HEK293 (cell line): ENCODE data around the gene RIGI.
A peak's percentile ranks its signal among the peaks of the same experiment; 100 is the strongest.

ENCODE experiments used
- CTCF ChIA-PET: fragments of 350-600 bp; formaldehyde crosslinking; extraction: SDS; loops from one replicate; lab custom pipeline; 2021; ENCODE audit warnings: antibody characterized with exemption; lab: Yijun Ruan, JAX
- POLR2A ChIA-PET: fragments of 300-600 bp; formaldehyde crosslinking; extraction: SDS; loops from one replicate; lab custom pipeline; 2020; ENCODE audit warnings: antibody characterized with exemption, inconsistent platforms; lab: Yijun Ruan, JAX
- H3K27ac ChIP-seq: fragments of 200-500 bp; sonication (Bioruptor generic); 2 replicates; pipeline ENCODE4 v1.5.1; 2014; ENCODE audit warnings: low read depth, low read length, control low read depth, inconsistent platforms; ENCODE audit errors: extremely low read depth
- H3K36me3 ChIP-seq, 2 experiments: fragments of 200-500 bp in 1 of 2; sonication (Bioruptor generic) in 1 of 2; 1 replicate in 1 of 2; 2 replicates in 1 of 2; pipeline ENCODE4 v1.5.1; 2014 to 2017; ENCODE audit warnings: inconsistent platforms in 2 of 2, low read length in 2 of 2; ENCODE audit not compliant: control insufficient read depth in 2 of 2, insufficient read depth in 1 of 2
- H3K4me1 ChIP-seq: fragments of 200-500 bp; sonication (Bioruptor generic); 2 replicates; pipeline ENCODE4 v1.5.1; 2014; ENCODE audit warnings: mild to moderate bottlenecking, low read length, inconsistent platforms; ENCODE audit not compliant: control insufficient read depth, insufficient read depth
- H3K4me3 ChIP-seq: 2 replicates; pipeline ENCODE4 v1.5.1; 2011; ENCODE audit warnings: low read depth, mild to moderate bottlenecking, control low read depth, low read length, moderate library complexity
- H3K9me3 ChIP-seq: fragments of 200-500 bp; sonication (Bioruptor generic); 2 replicates; pipeline ENCODE4 v1.5.1; 2014; ENCODE audit warnings: low read depth, low read length, inconsistent platforms; ENCODE audit not compliant: control insufficient read depth, insufficient read depth
- GLI4 ChIP-seq: fragments of 450-650 bp; formaldehyde crosslinking; IDR thresholded peaks from 2 replicates; pipeline ENCODE4 v1.5.1; 2016; ENCODE audit warnings: missing biosample characterization, missing genetic modification characterization
- GLIS1 ChIP-seq: fragments of 450-650 bp; formaldehyde crosslinking; IDR thresholded peaks from 2 replicates; pipeline ENCODE4 v1.5.1; 2016; ENCODE audit warnings: missing biosample characterization, missing genetic modification characterization
- IKZF3 ChIP-seq: fragments of 450-650 bp; IDR thresholded peaks from 2 replicates; pipeline ENCODE4 v1.5.0; 2018; ENCODE audit warnings: missing biosample characterization, mild to moderate bottlenecking, missing genetic modification characterization, moderate library complexity
- PRDM10 ChIP-seq: fragments of 450-650 bp; formaldehyde crosslinking; IDR thresholded peaks from 2 replicates; pipeline ENCODE4 v1.5.1; 2016; ENCODE audit warnings: missing biosample characterization, missing genetic modification characterization
- SCRT1 ChIP-seq: fragments of 450-650 bp; formaldehyde crosslinking; IDR thresholded peaks from 2 replicates; pipeline ENCODE4 v1.5.1; 2016; ENCODE audit warnings: missing biosample characterization, missing genetic modification characterization, borderline replicate concordance
- SP7 ChIP-seq: fragments of 450-650 bp; formaldehyde crosslinking; IDR thresholded peaks from 2 replicates; pipeline ENCODE4 v1.5.1; 2016; ENCODE audit warnings: missing biosample characterization, missing genetic modification characterization
- TCF7L2 ChIP-seq: IDR thresholded peaks from 2 replicates; pipeline ENCODE4 v1.6.1; 2011; ENCODE audit warnings: low read depth, mild to moderate bottlenecking, inconsistent platforms, low read length, moderate library complexity, borderline replicate concordance
- TSHZ1 ChIP-seq: fragments of 450-650 bp; formaldehyde crosslinking; IDR thresholded peaks from 2 replicates; pipeline ENCODE4 v1.5.1; 2016; ENCODE audit warnings: missing biosample characterization, missing genetic modification characterization, borderline replicate concordance
- YY1 ChIP-seq: fragments of 450-650 bp; formaldehyde crosslinking; IDR thresholded peaks from 2 replicates; pipeline ENCODE4 v1.5.1; 2018; ENCODE audit warnings: missing biosample characterization, missing genetic modification characterization
- ZEB2 ChIP-seq: fragments of 450-650 bp; formaldehyde crosslinking; IDR thresholded peaks from 2 replicates; pipeline ENCODE4 v1.5.1; 2016; ENCODE audit warnings: missing biosample characterization, missing genetic modification characterization
- ZFP41 ChIP-seq: fragments of 450-650 bp; formaldehyde crosslinking; IDR thresholded peaks from 2 replicates; pipeline ENCODE4 v1.5.1; 2016; ENCODE audit warnings: missing biosample characterization, missing genetic modification characterization, borderline replicate concordance
- ZNF140 ChIP-seq: fragments of 450-650 bp; formaldehyde crosslinking; IDR thresholded peaks from 2 replicates; pipeline ENCODE4 v1.5.1; 2016; ENCODE audit warnings: missing biosample characterization, missing genetic modification characterization
- ZNF155 ChIP-seq: fragments of 450-650 bp; formaldehyde crosslinking; IDR thresholded peaks from 2 replicates; pipeline ENCODE4 v1.5.1; 2016; ENCODE audit warnings: missing biosample characterization, missing genetic modification characterization
- ZNF223 ChIP-seq: fragments of 450-650 bp; formaldehyde crosslinking; IDR thresholded peaks from 2 replicates; pipeline ENCODE4 v1.5.1; 2016; ENCODE audit warnings: missing biosample characterization, missing genetic modification characterization
- ZNF366 ChIP-seq: fragments of 450-650 bp; formaldehyde crosslinking; conservative IDR thresholded peaks from 2 replicates; pipeline ENCODE4 v1.5.1; 2016; ENCODE audit warnings: missing biosample characterization, missing genetic modification characterization
- ZNF37A ChIP-seq: fragments of 450-650 bp; IDR thresholded peaks from 2 replicates; pipeline ENCODE4 v1.5.1; 2018; ENCODE audit warnings: missing biosample characterization, missing genetic modification characterization
- ZNF449 ChIP-seq: fragments of 450-650 bp; formaldehyde crosslinking; IDR thresholded peaks from 2 replicates; pipeline ENCODE4 v1.5.1; 2017; ENCODE audit warnings: missing biosample characterization, mild to moderate bottlenecking, missing genetic modification characterization, moderate library complexity
- ZNF561 ChIP-seq: fragments of 450-650 bp; IDR thresholded peaks from 2 replicates; pipeline ENCODE4 v1.5.1; 2018; ENCODE audit warnings: missing biosample characterization, missing genetic modification characterization, borderline replicate concordance
- ZNF623 ChIP-seq: fragments of 450-650 bp; formaldehyde crosslinking; IDR thresholded peaks from 2 replicates; pipeline ENCODE4 v1.5.1; 2016; ENCODE audit warnings: missing biosample characterization, missing genetic modification characterization
- ZNF670 ChIP-seq: fragments of 450-650 bp; formaldehyde crosslinking; IDR thresholded peaks from 2 replicates; pipeline ENCODE4 v1.5.1; 2016; ENCODE audit warnings: missing biosample characterization, missing genetic modification characterization, low read depth
- ZNF776 ChIP-seq: fragments of 450-650 bp; formaldehyde crosslinking; IDR thresholded peaks from 2 replicates; pipeline ENCODE4 v1.5.0; 2017; ENCODE audit warnings: missing biosample characterization, missing genetic modification characterization, borderline replicate concordance
- TF ChIP-seq, protein P1 (sequence below): fragments of 450-650 bp; formaldehyde crosslinking; IDR thresholded peaks from 2 replicates; pipeline ENCODE4 v1.5.1; 2016; ENCODE audit warnings: missing biosample characterization, missing genetic modification characterization
- TF ChIP-seq, protein P2 (sequence below): fragments of 450-650 bp; formaldehyde crosslinking; IDR thresholded peaks from 2 replicates; pipeline ENCODE4 v1.5.1; 2017; ENCODE audit warnings: missing biosample characterization, missing genetic modification characterization

Gene RIGI

GRCh38 chr9:32526041-32526706 lies at the start of gene RIGI:
TSS of gene RIGI (minus strand) at chr9:32526196. CDS start at chr9:32526166, 30 bp downstream.
- POLR2A ChIA-PET, result interaction anchor here (0.6 to 2.8 kb wide), 13 partner anchors 9 to 499 kb away, joined by 3 to 36 read pairs (median 4); partner anchors contain the start of genes ACO1, DNAJA1 and SMIM27
- Histone ChIP-seq H3K4me3 (peak within 1 kb of the TSS; percentile 53), H3K9me3 (no peaks in the 10 kb centered on the region), H3K4me1 (peaks cover 4% of the 10 kb centered on the region; the same call in 1 of the 2 replicates), H3K36me3 (no peaks in the 10 kb centered on the region; a peak in 1 of 3 replicates), H3K27ac (peak within 1 kb of the TSS; percentile 69)
- CTCF ChIA-PET, result interaction anchor here (0.6 to 9.6 kb wide), 36 partner anchors 9 to 1407 kb away, joined by 3 to 130 read pairs (median 5); partner anchors contain the start of genes ACO1, NDUFB6, SMIM27 and TOPORS
- TF ChIP-seq IKZF3 (tag by site-specific recombination) (peak; percentile 64), GLIS1 (tag by site-specific recombination) (peak; percentile 71), ZNF449 (tag by site-specific recombination) (no peak; the same call in 1 of the 2 replicates), TSHZ1 (tag by site-specific recombination) (no peak), SCRT1 (tag by site-specific recombination) (peak; percentile 84), ZNF623 (tag by site-specific recombination) (no peak), ZNF366 (peak; percentile 30; the same call in 1 of the 2 replicates), ZNF223 (no peak), ZNF37A (no peak), TCF7L2 (0 out of 2 replicates have a peak, but pooled peaks have one; percentile 15), YY1 (tag by site-specific recombination) (no peak), ZNF155 (tag by site-specific recombination) (no peak), ZFP41 (tag by site-specific recombination) (no peak), GLI4 (no peak), ZNF670 (tag by site-specific recombination) (no peak), ZEB2 (peak; percentile 78), SP7 (peak; percentile 53), PRDM10 (tag by site-specific recombination) (peak; percentile 65), ZNF140 (tag by site-specific recombination) (no peak), ZNF561 (tag by site-specific recombination) (peak; percentile 42; the same call in 1 of the 2 replicates), ZNF776 (no peak)
- TF ChIP-seq, protein P1, sequence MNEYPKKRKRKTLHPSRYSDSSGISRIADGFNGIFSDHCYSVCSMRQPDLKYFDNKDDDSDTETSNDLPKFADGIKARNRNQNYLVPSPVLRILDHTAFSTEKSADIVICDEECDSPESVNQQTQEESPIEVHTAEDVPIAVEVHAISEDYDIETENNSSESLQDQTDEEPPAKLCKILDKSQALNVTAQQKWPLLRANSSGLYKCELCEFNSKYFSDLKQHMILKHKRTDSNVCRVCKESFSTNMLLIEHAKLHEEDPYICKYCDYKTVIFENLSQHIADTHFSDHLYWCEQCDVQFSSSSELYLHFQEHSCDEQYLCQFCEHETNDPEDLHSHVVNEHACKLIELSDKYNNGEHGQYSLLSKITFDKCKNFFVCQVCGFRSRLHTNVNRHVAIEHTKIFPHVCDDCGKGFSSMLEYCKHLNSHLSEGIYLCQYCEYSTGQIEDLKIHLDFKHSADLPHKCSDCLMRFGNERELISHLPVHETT (tag by site-specific recombination), result no peak
- TF ChIP-seq, protein P2, sequence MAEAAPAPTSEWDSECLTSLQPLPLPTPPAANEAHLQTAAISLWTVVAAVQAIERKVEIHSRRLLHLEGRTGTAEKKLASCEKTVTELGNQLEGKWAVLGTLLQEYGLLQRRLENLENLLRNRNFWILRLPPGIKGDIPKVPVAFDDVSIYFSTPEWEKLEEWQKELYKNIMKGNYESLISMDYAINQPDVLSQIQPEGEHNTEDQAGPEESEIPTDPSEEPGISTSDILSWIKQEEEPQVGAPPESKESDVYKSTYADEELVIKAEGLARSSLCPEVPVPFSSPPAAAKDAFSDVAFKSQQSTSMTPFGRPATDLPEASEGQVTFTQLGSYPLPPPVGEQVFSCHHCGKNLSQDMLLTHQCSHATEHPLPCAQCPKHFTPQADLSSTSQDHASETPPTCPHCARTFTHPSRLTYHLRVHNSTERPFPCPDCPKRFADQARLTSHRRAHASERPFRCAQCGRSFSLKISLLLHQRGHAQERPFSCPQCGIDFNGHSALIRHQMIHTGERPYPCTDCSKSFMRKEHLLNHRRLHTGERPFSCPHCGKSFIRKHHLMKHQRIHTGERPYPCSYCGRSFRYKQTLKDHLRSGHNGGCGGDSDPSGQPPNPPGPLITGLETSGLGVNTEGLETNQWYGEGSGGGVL (tag by site-specific recombination), result no peak
